HuH-7 (cell line): Measurements from ENCODE around the gene ARHGAP1.

Experiments
- DNase-seq: peaks from one replicate; pipeline ENCODE4 v3.0.0; 2011; ENCODE audit warnings: low spot score

ARHGAP1 gene

GRCh38 chr11:46694072-46694471, 6.3 kb downstream of the ARHGAP1 start:
- DNase-seq: no peak

DNA sequence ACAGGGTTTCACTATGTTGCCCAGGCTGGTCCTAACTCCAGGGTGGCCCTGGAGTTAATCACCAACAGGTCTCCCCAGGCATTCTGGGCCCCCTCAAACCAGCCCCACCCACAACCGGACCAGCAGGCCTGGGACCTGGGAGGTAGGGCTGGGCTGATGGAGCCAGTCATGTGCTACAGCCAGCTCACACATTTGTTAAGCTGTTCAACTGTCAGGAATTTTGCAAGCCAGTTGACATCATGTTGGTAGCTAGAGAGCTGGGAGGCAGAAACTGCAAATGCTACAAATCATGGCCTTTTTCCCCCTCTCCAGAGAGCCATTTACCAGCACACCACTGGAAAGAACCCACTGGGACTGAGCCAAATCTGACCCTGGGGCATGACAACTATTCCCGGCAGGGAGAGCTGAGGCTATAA, 6.8 kb downstream of the ARHGAP1 start:
- DNase-seq: no peak

GRCh38 chr11:46692450-46692849, 8.0 kb downstream of the ARHGAP1 start:
- DNase-seq: no peak

DNA sequence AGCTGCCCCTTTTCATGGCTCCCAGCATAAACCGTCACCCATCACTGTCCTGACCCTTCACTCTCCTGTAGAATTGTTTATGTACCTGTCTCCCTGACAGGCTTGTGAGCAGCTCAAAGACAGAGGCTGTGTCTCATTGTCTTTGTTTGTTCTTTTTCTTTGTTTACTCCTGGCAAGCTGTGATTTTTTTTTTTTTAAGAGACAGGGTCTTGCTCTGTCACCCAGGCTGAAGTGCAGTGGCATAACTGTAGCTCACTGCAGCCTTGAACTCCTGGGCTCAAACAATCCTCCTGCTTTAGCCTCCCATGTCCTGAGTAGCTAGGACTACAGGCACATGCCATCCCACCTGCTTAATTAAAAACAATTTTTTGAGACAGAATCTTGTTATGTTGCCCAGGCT, 9.7 kb downstream of the ARHGAP1 start:
- DNase-seq: no peak

DNA sequence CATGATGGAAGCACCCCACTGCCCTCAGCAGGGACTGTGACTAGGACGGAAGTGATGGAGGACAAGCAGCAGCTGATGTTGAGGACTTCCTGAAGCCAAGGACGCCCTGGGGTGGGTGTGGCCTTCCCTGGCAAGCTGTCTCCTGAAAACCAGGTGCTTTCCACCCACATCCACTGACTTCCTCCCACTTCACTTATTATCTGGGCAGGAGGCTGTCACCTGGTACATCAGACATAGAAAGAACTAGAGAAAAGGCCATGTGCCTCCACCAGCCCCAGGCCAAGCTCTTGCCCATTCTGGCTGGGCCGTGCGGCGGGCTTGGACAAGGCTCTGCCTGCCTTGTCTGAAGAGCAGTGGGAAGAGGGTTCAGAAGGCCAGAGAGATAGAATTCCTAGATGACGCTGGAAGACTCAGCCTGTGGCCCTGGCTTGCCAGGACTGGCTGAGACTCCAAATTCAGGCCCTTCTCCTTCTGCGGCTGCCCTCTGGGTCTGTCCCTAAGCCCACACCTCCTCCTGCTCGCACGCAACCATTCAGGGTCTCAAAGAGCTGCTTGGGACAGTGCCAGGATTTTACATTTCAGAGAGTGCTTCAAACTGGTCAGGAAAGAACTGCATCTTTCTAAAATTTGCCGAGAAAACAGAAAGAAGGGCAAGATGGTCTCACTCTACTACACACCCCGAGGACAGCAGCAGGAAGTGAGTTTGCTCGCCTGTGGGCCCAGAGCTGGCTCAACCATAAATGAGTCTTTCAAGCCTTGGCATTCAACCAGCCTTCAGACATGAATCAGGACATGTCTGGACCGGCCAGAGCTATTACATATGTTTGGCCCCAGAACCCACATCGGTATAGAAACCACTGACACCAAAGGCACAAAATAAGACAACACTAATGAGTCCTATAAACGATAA, 13.3 kb downstream of the ARHGAP1 start:
- no peak for DNase-seq

DNA sequence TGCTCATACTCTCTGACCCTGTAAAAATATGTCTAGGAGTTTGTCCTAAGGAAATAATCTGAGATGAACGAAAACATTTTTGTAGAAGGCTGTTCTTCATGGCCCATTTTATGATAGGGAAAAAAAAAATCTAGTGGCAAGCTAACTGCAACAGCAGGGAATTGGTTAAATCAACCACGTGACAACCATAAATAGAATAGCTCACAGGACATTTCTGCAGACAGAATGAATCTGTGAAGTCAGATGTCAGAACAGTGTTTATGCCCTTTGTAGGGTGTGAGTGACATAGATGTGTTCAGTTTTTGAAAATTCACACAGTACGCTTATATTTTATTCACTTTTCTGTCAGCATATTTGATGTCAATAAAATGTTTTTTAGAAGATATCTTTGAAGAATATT, 16.1 kb downstream of the ARHGAP1 start:
- DNase-seq: no peak

GRCh38 chr11:46682773-46683752, 17.4 kb downstream of the ARHGAP1 start:
- no peak for DNase-seq

DNA sequence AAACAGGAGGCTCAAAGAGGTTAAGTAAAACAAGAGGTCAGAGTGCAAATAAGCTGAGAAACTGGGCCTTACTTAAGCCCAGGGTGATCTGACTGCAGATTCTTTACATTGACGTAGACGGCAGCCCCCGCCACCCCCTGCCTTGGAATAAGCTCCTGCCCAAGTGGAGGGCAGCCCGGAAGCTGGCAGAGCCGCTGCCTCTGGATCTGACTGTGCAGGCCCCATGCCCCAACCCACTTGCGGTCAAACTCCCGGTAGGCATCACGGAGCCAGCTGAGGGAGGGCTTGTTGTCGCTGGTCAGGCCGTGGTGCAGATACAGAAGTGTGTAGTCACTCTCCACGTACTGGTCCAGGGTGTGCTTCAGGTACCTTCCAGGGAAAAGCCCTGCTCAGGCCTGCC, 18.6 kb downstream of the ARHGAP1 start:
- no peak for DNase-seq

DNA sequence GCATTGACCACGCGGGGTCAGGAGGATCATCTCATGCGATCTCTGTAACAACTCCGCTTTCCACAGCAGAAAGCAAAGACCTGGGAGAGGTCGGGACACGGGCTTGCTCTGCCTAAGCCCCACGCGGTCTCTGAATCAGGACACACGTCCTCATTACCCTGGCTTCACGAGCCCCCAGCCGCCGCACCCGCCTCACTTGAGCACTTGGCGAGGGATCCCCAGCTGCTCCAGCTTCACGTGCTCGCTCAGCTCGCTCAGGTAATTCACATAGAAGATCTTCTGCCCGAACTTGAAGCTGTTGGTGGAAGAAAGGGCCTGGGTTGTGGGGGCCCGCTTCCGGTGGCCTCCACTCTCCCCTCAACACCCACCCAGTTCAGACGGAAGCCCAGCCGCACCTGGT, 19.6 kb downstream of the ARHGAP1 start:
- DNase-seq: no peak

DNA sequence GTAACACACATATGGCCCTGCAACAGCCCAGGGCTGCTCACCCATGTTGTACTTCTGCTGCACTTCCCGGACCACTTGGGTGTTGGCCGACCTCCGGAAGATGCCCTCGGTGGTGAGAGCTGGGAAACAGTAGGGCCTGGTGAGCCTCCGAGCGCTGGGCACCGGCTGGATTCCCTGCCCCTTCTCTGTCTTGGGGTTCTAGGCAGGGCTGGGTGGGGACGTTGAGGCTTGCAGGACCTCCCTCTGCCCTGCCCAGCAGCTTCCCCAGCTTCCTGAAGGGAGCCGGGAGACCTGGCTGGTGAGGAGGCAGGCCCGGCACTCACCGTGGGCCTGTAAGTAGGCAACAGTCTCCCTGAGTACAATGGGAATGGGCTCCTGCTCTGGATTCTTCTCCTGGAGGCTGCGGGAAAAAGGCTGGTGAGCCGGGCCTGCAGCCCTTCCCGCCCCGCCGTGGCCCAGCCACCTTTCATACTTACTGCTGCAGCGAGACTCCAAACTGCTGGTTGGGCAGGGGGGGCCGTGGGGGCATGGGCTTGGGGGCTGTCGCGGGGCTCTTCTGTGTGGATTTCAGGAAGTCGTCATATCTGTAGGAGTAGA, 20.2 kb downstream of the ARHGAP1 start:
- DNase-seq: no peak

- no peak for DNase-seq
Measured at GRCh38 chr11:46679241-46680163, 20.9 kb downstream of the ARHGAP1 start.

DNA sequence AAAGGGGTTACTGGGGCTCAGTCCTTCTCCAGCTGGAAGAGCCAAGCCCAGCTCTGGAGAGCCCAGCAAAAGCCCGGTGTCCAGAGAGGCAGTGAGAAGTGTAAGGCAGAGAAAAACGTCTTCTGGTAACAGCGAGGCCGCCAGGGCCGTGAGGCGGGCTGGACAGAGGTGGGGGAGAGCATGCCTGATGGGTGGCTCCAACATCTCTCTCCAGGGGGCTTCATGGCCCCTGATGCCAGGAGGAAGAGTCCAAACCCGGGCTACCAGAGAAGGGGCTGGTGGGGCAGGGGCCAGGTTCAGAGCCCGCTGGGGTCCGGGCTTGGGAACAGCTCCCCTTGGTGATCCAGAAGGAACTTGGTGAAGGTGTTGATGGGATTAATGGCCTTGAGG, 21.7 kb downstream of the ARHGAP1 start:
- no peak for DNase-seq

- no peak for DNase-seq
Measured at GRCh38 chr11:46677991-46678740, 22.3 kb downstream of the ARHGAP1 start.

- no peak for DNase-seq
Measured at GRCh38 chr11:46677169-46677568, 23.2 kb downstream of the ARHGAP1 start.

DNA sequence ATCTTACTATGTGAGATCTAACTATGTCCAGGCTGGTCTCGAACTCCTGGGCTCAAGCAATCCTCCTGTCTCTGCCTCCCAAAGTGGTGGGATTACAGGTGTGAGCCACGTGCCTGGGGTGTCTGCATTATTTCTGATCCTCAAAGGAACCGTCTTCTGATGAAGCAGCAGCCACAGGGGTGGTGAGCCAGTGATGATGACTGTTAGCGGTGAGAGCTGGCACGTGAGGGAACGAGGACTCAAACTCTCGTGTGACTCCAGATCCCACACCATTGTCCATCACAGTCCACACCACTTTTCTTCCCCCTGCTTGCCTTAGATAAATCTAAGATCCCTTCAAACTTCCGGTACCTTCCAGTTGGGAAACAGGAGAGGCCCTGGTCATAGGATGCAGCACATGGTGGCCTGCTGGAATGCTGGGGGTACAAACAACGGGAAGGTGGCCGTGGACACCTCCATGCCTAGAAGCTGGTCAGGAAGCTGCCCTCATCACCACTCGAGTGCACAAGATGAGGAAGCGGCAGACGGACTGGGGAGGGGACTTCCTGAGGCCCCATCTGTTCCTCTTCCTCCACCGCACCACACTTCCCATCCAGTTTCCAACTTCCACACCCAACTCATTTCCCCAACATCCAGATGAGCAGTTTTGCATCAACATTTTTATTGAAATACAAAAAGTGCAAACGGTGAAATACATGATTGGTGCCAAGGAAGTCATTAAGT, 23.8 kb downstream of the ARHGAP1 start:
- no peak for DNase-seq

DNA sequence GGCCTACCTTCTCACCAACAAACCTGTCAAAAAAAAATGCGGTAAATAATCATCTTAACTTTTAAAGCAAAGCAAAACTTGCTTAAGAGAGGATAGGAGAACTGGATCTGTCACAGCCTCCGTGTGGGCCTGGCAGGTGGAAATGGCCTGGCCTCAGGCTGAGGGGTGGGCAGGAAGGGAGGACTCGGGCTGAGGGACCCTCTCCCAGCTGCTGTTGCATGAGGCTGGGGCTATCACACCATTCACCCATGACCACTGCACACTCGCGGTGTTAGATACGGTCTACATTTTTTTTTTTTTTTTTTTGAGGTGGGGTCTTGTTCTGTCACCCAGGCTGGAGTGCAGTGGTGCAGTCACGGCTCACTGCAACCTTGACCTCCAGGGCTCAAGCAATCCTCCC, 24.5 kb downstream of the ARHGAP1 start:
- DNase-seq: no peak

- peak; percentile 45 for DNase-seq
Measured at GRCh38 chr11:46675288-46675851, 25.0 kb downstream of the ARHGAP1 start.

- DNase-seq: peak; percentile 84
Measured at GRCh38 chr11:46674463-46675287, 25.7 kb downstream of the ARHGAP1 start.
